A673 (cell line): ENCODE results near the gene ZNF584.

Experiments
- CTCF ChIP-seq: fragments of 300-800, 200-600 bp; sonication (generic); conservative IDR thresholded peaks from 2 replicates; pipeline ENCODE4 v1.5.1; 2017; ENCODE audit warnings: low read depth, mild to moderate bottlenecking, antibody characterized with exemption, low read length, moderate library complexity, mixed read lengths
- EZH2 ChIP-seq: fragments of 200-600 bp; sonication (generic); IDR thresholded peaks from 2 replicates; pipeline ENCODE4 v1.6.1; 2017; ENCODE audit warnings: borderline replicate concordance, low read depth, mild to moderate bottlenecking, mixed read lengths, antibody characterized with exemption, low read length; ENCODE audit not compliant: poor library complexity, severe bottlenecking

- TF ChIP-seq CTCF = no peak
- no peak for TF ChIP-seq EZH2
These were observed 26.8 kb upstream of the ZNF584 start for GRCh38 chr19:58381460-58382212.
